GM12892 (cell line): ENCODE results near the gene ALDH1A3.

Source experiments
- DNase-seq: peaks from one replicate; pipeline ENCODE4 v3.0.0; 2011; ENCODE audit not compliant: insufficient read length
- FAIRE-seq: peaks from 2 replicates; lab custom pipeline; 2011; peaks lifted over from hg19 to GRCh38; lab: Jason Lieb, UNC
- POLR2A ChIP-seq: IDR thresholded peaks from 2 replicates; pipeline ENCODE4 v1.6.1; 2011; ENCODE audit warnings: low read depth, low read length, control low read depth
- POLR2AphosphoS5 ChIP-seq: IDR thresholded peaks from 2 replicates; pipeline ENCODE4 v1.6.1; 2011; ENCODE audit warnings: low read depth, low read length, control low read depth
- TAF1 ChIP-seq: IDR thresholded peaks from 2 replicates; pipeline ENCODE4 v1.6.1; 2011; ENCODE audit warnings: low read depth, mild to moderate bottlenecking, control low read depth, low read length, borderline replicate concordance

The ALDH1A3 gene

GRCh38 chr15:100899601-100900000 is 20.0 kb downstream of the ALDH1A3 start:
- DNase-seq = no peak
- FAIRE-seq = no peak
- TF ChIP-seq POLR2AphosphoS5 = no peak
- TF ChIP-seq POLR2A = no peak
- TF ChIP-seq TAF1 = no peak

- FAIRE-seq = no peak
- no peak for TF ChIP-seq TAF1
- no peak for TF ChIP-seq POLR2A
- TF ChIP-seq POLR2AphosphoS5 = no peak
- no peak for DNase-seq
Observed at GRCh38 chr15:100900136-100900794, 20.6 kb downstream of the ALDH1A3 start.

GRCh38 chr15:100900795-100901169 is 21.2 kb downstream of the ALDH1A3 start:
- no peak for DNase-seq
- TF ChIP-seq POLR2A = no peak
- TF ChIP-seq TAF1 = no peak
- no peak for TF ChIP-seq POLR2AphosphoS5
- FAIRE-seq = no peak

GRCh38 chr15:100901296-100901695 is 21.7 kb downstream of the ALDH1A3 start:
- no peak for TF ChIP-seq TAF1
- TF ChIP-seq POLR2A = no peak
- TF ChIP-seq POLR2AphosphoS5 = no peak
- DNase-seq = no peak
- FAIRE-seq = no peak

GRCh38 chr15:100901702-100902435 is 22.2 kb downstream of the ALDH1A3 start:
- TF ChIP-seq POLR2A = no peak
- TF ChIP-seq POLR2AphosphoS5 = no peak
- no peak for TF ChIP-seq TAF1
- FAIRE-seq (no peak), DNase-seq (no peak)

GRCh38 chr15:100902436-100903167 is 23.0 kb downstream of the ALDH1A3 start:
- FAIRE-seq = no peak
- TF ChIP-seq POLR2A (no peak), TAF1 (no peak), POLR2AphosphoS5 (no peak)

GRCh38 chr15:100903168-100903554 is 23.5 kb downstream of the ALDH1A3 start:
- FAIRE-seq (no peak), DNase-seq (no peak)
- TF ChIP-seq TAF1 (no peak), POLR2AphosphoS5 (no peak), POLR2A (no peak)

More at GRCh38 chr15:100902436-100903167, 23.0 kb downstream of the ALDH1A3 start:
- DNase-seq = no peak

GRCh38 chr15:100905850-100906249 is 26.2 kb downstream of the ALDH1A3 start:
- DNase-seq (no peak), FAIRE-seq (no peak)
- TF ChIP-seq POLR2AphosphoS5 (no peak), POLR2A (no peak), TAF1 (no peak)

- FAIRE-seq (no peak), DNase-seq (no peak)
- TF ChIP-seq POLR2AphosphoS5 = no peak
- TF ChIP-seq TAF1 = no peak
- no peak for TF ChIP-seq POLR2A
Observed at GRCh38 chr15:100908466-100908865, 28.8 kb downstream of the ALDH1A3 start.

- no peak for FAIRE-seq
- no peak for DNase-seq
Observed at GRCh38 chr15:100909565-100909964, 29.9 kb downstream of the ALDH1A3 start.

More at GRCh38 chr15:100909565-100909964, 29.9 kb downstream of the ALDH1A3 start:
- TF ChIP-seq TAF1 (no peak), POLR2AphosphoS5 (no peak), POLR2A (no peak)
